Measurements from ENCODE around the gene BCKDHA.
"Not testable (repeated sequence)": the region's sequence is repeated elsewhere in the genome, so short reads cannot be mapped to it uniquely, and the experiment has no call there.

BCKDHA gene

GRCh38 chr19:41452584-41453275, 55.1 kb downstream of the BCKDHA start:
- DNase-seq: no peak

GRCh38 chr19:41455936-41456335, 58.3 kb downstream of the BCKDHA start:
- DNase-seq: no peak

GRCh38 chr19:41456342-41456918, 58.8 kb downstream of the BCKDHA start:
- DNase-seq: no peak

GRCh38 chr19:41457241-41457640, 59.6 kb downstream of the BCKDHA start:
- no peak for DNase-seq

GRCh38 chr19:41462497-41462896, 64.9 kb downstream of the BCKDHA start:
- no peak for DNase-seq

- not testable (repeated sequence) for DNase-seq
These were observed 65.9 kb downstream of the BCKDHA start for GRCh38 chr19:41463257-41464256.
